GM23338 (cell line): ENCODE results near the gene OR5AR1.

Source experiments
- CREB1 ChIP-seq: fragments of 250-450 bp; sonication (Bioruptor Pico); IDR thresholded peaks from 2 replicates; pipeline ENCODE4 v1.5.0; 2020; ENCODE audit warnings: low read depth, mild to moderate bottlenecking, moderate library complexity
- EZH2 ChIP-seq: fragments of 200-600 bp; sonication (generic); IDR thresholded peaks from one replicate; pipeline ENCODE4 v1.8.0; 2017; ENCODE audit warnings: antibody characterized with exemption, mild to moderate bottlenecking, low read depth; ENCODE audit not compliant: unreplicated experiment
- EZH2phosphoT487 ChIP-seq: fragments of 200-600 bp; sonication (generic); IDR thresholded peaks from one replicate; pipeline ENCODE4 v1.8.1; 2018; ENCODE audit warnings: antibody characterized with exemption; ENCODE audit not compliant: unreplicated experiment
- JUNB ChIP-seq: IDR thresholded peaks from one replicate; pipeline ENCODE4 v1.6.1; 2016; ENCODE audit warnings: antibody characterized with exemption; ENCODE audit not compliant: unreplicated experiment
- NANOG ChIP-seq: IDR thresholded peaks from 2 replicates; pipeline ENCODE4 v1.6.1; 2016; ENCODE audit warnings: antibody characterized with exemption, borderline replicate concordance
- POLR2AphosphoS5 ChIP-seq: IDR thresholded peaks from 2 replicates; pipeline ENCODE4 v1.6.1; 2016; ENCODE audit warnings: antibody characterized with exemption, low read depth
- STAT1 ChIP-seq: IDR thresholded peaks from one replicate; pipeline ENCODE4 v1.6.1; 2016; ENCODE audit warnings: antibody characterized with exemption; ENCODE audit not compliant: unreplicated experiment
- ZNF114 ChIP-seq: fragments of 250-450 bp; sonication (Bioruptor Pico); IDR thresholded peaks from 2 replicates; pipeline ENCODE4 v1.5.0; 2020; ENCODE audit warnings: mild to moderate bottlenecking, moderate library complexity
- ZNF331 ChIP-seq: fragments of 250-450 bp; sonication (Bioruptor Pico); IDR thresholded peaks from 2 replicates; pipeline ENCODE4 v1.5.0; 2020; ENCODE audit warnings: low read depth, mild to moderate bottlenecking, moderate library complexity
- TF ChIP-seq, protein P1 (sequence below): IDR thresholded peaks from one replicate; pipeline ENCODE4 v1.6.1; 2018; ENCODE audit warnings: antibody characterized with exemption; ENCODE audit not compliant: unreplicated experiment
- TF ChIP-seq, protein P2 (sequence below), 2 experiments: fragments of 200-600 bp in 1 of 2; sonication (generic) in 1 of 2; conservative IDR thresholded peaks; 2 replicates each; pipeline versions ENCODE4 v1.5.1 to v1.6.1; 2016 to 2017; ENCODE audit warnings: antibody characterized with exemption in 2 of 2, low read depth in 2 of 2, mild to moderate bottlenecking in 2 of 2, moderate library complexity in 1 of 2
- TF ChIP-seq, protein P3 (sequence below): IDR thresholded peaks from 2 replicates; pipeline ENCODE4 v1.6.1; 2016; ENCODE audit warnings: antibody characterized with exemption

DNA sequence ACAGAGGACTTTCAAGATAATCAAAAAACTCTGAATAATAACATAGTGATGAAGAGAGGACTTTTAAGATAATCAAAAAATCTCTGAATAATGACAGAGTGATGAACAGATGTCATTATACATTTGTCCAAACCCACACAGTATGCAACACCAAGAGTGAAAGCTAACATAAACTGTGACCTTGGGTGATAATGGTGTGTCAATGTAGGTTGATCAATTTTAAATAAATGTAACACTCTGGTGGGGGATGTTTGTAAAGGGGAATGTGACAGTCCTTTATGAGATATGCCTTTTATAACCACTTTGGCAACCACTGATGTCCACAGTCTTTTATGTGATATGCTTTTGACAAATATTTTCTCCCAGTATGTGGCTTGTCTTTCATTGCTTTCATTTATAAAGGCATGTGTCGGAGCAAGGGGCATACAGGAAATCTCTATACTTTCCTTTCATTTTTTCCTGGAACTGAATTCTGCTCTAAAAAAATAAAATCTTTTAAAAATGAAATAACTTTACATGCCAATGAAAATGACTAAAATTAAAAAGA is 25.1 kb downstream of the OR5AR1 start:
- TF ChIP-seq, protein P1, sequence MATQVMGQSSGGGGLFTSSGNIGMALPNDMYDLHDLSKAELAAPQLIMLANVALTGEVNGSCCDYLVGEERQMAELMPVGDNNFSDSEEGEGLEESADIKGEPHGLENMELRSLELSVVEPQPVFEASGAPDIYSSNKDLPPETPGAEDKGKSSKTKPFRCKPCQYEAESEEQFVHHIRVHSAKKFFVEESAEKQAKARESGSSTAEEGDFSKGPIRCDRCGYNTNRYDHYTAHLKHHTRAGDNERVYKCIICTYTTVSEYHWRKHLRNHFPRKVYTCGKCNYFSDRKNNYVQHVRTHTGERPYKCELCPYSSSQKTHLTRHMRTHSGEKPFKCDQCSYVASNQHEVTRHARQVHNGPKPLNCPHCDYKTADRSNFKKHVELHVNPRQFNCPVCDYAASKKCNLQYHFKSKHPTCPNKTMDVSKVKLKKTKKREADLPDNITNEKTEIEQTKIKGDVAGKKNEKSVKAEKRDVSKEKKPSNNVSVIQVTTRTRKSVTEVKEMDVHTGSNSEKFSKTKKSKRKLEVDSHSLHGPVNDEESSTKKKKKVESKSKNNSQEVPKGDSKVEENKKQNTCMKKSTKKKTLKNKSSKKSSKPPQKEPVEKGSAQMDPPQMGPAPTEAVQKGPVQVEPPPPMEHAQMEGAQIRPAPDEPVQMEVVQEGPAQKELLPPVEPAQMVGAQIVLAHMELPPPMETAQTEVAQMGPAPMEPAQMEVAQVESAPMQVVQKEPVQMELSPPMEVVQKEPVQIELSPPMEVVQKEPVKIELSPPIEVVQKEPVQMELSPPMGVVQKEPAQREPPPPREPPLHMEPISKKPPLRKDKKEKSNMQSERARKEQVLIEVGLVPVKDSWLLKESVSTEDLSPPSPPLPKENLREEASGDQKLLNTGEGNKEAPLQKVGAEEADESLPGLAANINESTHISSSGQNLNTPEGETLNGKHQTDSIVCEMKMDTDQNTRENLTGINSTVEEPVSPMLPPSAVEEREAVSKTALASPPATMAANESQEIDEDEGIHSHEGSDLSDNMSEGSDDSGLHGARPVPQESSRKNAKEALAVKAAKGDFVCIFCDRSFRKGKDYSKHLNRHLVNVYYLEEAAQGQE = no peak
- TF ChIP-seq, protein P2, sequence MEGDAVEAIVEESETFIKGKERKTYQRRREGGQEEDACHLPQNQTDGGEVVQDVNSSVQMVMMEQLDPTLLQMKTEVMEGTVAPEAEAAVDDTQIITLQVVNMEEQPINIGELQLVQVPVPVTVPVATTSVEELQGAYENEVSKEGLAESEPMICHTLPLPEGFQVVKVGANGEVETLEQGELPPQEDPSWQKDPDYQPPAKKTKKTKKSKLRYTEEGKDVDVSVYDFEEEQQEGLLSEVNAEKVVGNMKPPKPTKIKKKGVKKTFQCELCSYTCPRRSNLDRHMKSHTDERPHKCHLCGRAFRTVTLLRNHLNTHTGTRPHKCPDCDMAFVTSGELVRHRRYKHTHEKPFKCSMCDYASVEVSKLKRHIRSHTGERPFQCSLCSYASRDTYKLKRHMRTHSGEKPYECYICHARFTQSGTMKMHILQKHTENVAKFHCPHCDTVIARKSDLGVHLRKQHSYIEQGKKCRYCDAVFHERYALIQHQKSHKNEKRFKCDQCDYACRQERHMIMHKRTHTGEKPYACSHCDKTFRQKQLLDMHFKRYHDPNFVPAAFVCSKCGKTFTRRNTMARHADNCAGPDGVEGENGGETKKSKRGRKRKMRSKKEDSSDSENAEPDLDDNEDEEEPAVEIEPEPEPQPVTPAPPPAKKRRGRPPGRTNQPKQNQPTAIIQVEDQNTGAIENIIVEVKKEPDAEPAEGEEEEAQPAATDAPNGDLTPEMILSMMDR (conservative IDR thresholded peaks at IDR 0.05; ENCODE audit: low read depth in 2 of 2) = no peak
- TF ChIP-seq NANOG (no peak), POLR2AphosphoS5 (no peak), STAT1 (no peak), EZH2phosphoT487 (no peak), ZNF331 (CRISPR knock-in tag) (no peak), EZH2 (no peak), CREB1 (no peak), ZNF114 (CRISPR knock-in tag) (no peak), JUNB (no peak)
- TF ChIP-seq, protein P3, sequence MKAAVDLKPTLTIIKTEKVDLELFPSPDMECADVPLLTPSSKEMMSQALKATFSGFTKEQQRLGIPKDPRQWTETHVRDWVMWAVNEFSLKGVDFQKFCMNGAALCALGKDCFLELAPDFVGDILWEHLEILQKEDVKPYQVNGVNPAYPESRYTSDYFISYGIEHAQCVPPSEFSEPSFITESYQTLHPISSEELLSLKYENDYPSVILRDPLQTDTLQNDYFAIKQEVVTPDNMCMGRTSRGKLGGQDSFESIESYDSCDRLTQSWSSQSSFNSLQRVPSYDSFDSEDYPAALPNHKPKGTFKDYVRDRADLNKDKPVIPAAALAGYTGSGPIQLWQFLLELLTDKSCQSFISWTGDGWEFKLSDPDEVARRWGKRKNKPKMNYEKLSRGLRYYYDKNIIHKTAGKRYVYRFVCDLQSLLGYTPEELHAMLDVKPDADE = no peak
